Measurements from ENCODE around the gene OR4F6.

Gene OR4F6

DNA sequence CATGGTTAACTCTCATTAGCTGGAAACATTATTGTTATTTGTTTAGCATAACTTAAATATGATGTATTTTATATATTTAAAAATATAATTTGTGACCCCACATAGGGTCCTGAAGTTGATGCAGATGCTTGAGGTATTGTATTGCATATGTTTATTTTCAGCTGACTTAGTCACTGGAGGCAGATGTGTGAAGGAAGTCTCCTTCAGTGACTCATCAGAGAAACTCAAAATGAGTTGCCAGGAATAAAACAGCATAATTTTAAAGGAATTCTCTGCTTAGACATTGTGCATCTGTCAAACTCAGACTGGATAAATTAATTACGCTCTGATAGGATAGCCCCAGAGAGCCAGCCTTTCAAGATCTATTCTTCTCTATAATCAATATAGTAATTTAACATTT lies 7.9 kb upstream of the OR4F6 start:
- H3K27me3 ChIP-seq (ENCODE audit: insufficient read depth, insufficient read length), result no peaks in the 10 kb centered on the region
- no peaks in the 10 kb centered on the region for H3K4me1 ChIP-seq (ENCODE audit: insufficient read depth, insufficient read length)
- H3K9ac ChIP-seq (ENCODE audit: insufficient read length, low read depth), result no peak overlapping the region
- H3K36me3 ChIP-seq (ENCODE audit: insufficient read depth, insufficient read length, low read length), result no peaks in the 10 kb centered on the region
- no peak for DNase-seq (ENCODE audit: low read depth, low spot score)
- H3K9me3 ChIP-seq (ENCODE audit: insufficient read depth, low read length), result no peaks in the 10 kb centered on the region
- no peak overlapping the region for H3K4me3 ChIP-seq (ENCODE audit: insufficient read length, low read depth)
- TF ChIP-seq SUZ12 (IDR thresholded peaks at IDR 0.05; ENCODE audit: extremely low read depth, insufficient read depth, insufficient read length) (no peak), ZNF274 (IDR thresholded peaks at IDR 0.05; ENCODE audit: low read depth, low read length) (no peak), YY1 (IDR thresholded peaks at IDR 0.05; ENCODE audit: insufficient read depth, insufficient read length) (no peak)

DNA sequence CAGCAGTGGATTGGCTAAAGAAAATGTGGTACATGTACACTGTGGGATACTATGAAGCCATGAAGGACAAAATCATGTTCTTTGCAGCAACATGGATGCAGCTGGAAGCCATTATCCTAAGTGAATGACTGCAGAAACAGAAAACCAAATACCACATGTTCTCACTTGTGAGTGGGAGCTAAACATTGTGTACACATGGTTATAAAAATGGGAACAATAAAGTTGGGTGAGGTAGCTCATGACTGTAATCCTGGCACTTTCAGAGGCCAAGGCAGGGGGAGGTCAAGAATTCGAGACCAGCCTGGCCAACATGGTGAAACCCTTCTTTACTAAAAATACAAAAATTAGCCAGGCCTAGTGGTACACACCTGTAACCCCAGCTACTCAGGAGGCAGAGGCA lies 3.6 kb upstream of the OR4F6 start:
- DNase-seq (ENCODE audit: low read depth, low spot score), result no peak
- H3K4me1 ChIP-seq (ENCODE audit: insufficient read depth, insufficient read length), result no peaks in the 10 kb centered on the region
- no peaks in the 10 kb centered on the region for H3K9me3 ChIP-seq (ENCODE audit: insufficient read depth, low read length)
- no peak for TF ChIP-seq SUZ12 (IDR thresholded peaks at IDR 0.05; ENCODE audit: extremely low read depth, insufficient read depth, insufficient read length)
- no peak for TF ChIP-seq ZNF274 (IDR thresholded peaks at IDR 0.05; ENCODE audit: low read depth, low read length)
- TF ChIP-seq YY1 (IDR thresholded peaks at IDR 0.05; ENCODE audit: insufficient read depth, insufficient read length), result no peak
- no peaks in the 10 kb centered on the region for H3K36me3 ChIP-seq (ENCODE audit: insufficient read depth, insufficient read length, low read length)
- H3K9ac ChIP-seq (ENCODE audit: insufficient read length, low read depth), result no peak overlapping the region
- no peaks in the 10 kb centered on the region for H3K27me3 ChIP-seq (ENCODE audit: insufficient read depth, insufficient read length)
- no peak overlapping the region for H3K4me3 ChIP-seq (ENCODE audit: insufficient read length, low read depth)

DNA sequence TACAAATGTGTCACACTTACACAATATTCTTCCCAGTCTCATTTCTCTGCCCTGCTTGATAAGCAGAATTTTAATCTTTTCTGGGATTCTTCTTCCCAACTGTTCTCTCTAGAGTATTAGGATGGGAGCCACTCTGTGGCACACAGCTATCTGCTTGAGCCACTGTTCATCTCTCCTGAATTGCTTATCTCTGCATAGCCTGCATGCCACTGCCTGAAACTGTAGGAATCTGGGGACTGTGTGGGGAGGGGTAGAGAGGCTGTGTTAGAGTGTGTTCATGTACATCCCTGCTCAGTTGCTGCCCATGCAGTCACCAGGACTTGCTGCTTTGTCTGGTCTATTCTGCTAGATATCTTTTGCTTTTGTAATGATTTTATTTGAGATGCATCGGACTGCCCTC lies 2.3 kb upstream of the OR4F6 start:
- Histone ChIP-seq H3K27me3 (ENCODE audit: insufficient read depth, insufficient read length) (no peaks in the 10 kb centered on the region), H3K36me3 (ENCODE audit: insufficient read depth, insufficient read length, low read length) (no peaks in the 10 kb centered on the region), H3K4me1 (ENCODE audit: insufficient read depth, insufficient read length) (no peaks in the 10 kb centered on the region), H3K4me3 (ENCODE audit: insufficient read length, low read depth) (no peak overlapping the region), H3K9ac (ENCODE audit: insufficient read length, low read depth) (no peak overlapping the region), H3K9me3 (ENCODE audit: insufficient read depth, low read length) (no peaks in the 10 kb centered on the region)
- TF ChIP-seq SUZ12 (IDR thresholded peaks at IDR 0.05; ENCODE audit: extremely low read depth, insufficient read depth, insufficient read length), result no peak
- TF ChIP-seq ZNF274 (IDR thresholded peaks at IDR 0.05; ENCODE audit: low read depth, low read length), result no peak
- TF ChIP-seq YY1 (IDR thresholded peaks at IDR 0.05; ENCODE audit: insufficient read depth, insufficient read length), result no peak
- no peak for DNase-seq (ENCODE audit: low read depth, low spot score)

DNA sequence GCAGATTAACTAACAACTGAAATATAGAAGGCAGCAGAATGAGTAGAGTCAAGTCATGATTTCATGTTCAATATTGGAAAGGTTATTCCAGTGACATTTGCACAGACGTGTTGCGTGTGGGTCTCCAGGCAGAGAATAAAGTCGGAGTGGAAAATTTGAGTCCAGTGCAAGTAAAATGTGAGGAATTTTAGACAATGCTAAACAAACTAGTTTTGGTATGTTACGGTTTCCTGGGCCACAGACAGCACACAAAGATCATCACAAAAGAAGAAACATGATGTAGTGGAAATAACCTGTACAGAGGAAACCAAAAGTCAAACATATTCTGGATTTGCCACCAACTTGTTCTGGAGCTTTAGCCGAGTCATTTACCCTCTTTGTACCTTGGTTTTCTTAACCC lies 367 bp downstream of the OR4F6 start:
- no peak for TF ChIP-seq ZNF274 (IDR thresholded peaks at IDR 0.05; ENCODE audit: low read depth, low read length)
- no peak for TF ChIP-seq SUZ12 (IDR thresholded peaks at IDR 0.05; ENCODE audit: extremely low read depth, insufficient read depth, insufficient read length)
- no peak for TF ChIP-seq YY1 (IDR thresholded peaks at IDR 0.05; ENCODE audit: insufficient read depth, insufficient read length)
- no peaks in the 10 kb centered on the region for H3K27me3 ChIP-seq (ENCODE audit: insufficient read depth, insufficient read length)
- no peaks in the 10 kb centered on the region for H3K36me3 ChIP-seq (ENCODE audit: insufficient read depth, insufficient read length, low read length)
- no peak overlapping the region for H3K4me3 ChIP-seq (ENCODE audit: insufficient read length, low read depth)
- H3K9ac ChIP-seq (ENCODE audit: insufficient read length, low read depth), result no peak overlapping the region
- no peaks in the 10 kb centered on the region for H3K9me3 ChIP-seq (ENCODE audit: insufficient read depth, low read length)
- DNase-seq (ENCODE audit: low read depth, low spot score), result no peak
- no peaks in the 10 kb centered on the region for H3K4me1 ChIP-seq (ENCODE audit: insufficient read depth, insufficient read length)

DNA sequence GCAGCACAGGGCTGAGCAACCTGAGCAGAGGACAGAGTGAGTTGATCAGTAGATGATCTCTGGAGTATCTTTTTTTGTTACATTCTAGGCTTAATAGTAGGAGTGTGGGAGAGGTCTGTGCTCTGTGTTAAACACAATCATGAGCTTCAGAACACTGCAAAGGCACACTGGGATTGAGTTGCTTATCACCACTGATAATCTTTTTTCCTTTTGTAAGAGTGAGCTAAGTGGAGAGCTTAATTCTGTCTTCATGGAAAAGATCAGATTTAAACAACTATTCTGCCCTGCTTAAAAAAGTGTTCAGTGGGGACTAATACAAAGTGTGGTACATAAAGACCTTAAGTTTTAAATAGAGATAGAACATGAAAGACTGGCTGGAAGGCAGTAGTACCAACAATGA lies 1.1 kb downstream of the OR4F6 start:
- H3K4me3 ChIP-seq (ENCODE audit: insufficient read length, low read depth), result no peak overlapping the region
- no peaks in the 10 kb centered on the region for H3K9me3 ChIP-seq (ENCODE audit: insufficient read depth, low read length)
- H3K9ac ChIP-seq (ENCODE audit: insufficient read length, low read depth), result no peak overlapping the region
- H3K36me3 ChIP-seq (ENCODE audit: insufficient read depth, insufficient read length, low read length), result no peaks in the 10 kb centered on the region
- TF ChIP-seq ZNF274 (IDR thresholded peaks at IDR 0.05; ENCODE audit: low read depth, low read length), result no peak
- no peak for TF ChIP-seq SUZ12 (IDR thresholded peaks at IDR 0.05; ENCODE audit: extremely low read depth, insufficient read depth, insufficient read length)
- no peak for TF ChIP-seq YY1 (IDR thresholded peaks at IDR 0.05; ENCODE audit: insufficient read depth, insufficient read length)
- H3K4me1 ChIP-seq (ENCODE audit: insufficient read depth, insufficient read length), result no peaks in the 10 kb centered on the region
- no peak for DNase-seq (ENCODE audit: low read depth, low spot score)
- no peaks in the 10 kb centered on the region for H3K27me3 ChIP-seq (ENCODE audit: insufficient read depth, insufficient read length)

DNA sequence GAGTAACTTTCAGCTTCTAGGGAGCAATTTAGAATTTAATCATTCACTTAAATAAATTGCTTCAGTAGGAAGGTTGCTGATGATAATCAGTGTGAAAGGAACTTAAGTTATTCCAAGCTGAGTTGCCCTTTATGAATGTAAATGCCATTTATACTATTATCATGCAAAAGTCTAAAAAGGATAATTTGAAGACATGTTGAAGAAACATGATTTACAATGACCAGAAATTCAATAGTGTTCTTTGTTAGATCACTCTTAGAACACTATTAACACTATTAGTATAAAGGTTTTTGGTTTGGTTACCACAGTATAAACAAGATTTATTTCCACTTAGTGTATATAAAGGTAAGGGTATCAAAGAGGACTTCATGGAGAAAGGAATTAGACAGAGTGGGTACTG lies 1.6 kb downstream of the OR4F6 start:
- no peaks in the 10 kb centered on the region for H3K27me3 ChIP-seq (ENCODE audit: insufficient read depth, insufficient read length)
- H3K9ac ChIP-seq (ENCODE audit: insufficient read length, low read depth), result no peak overlapping the region
- no peaks in the 10 kb centered on the region for H3K9me3 ChIP-seq (ENCODE audit: insufficient read depth, low read length)
- TF ChIP-seq ZNF274 (IDR thresholded peaks at IDR 0.05; ENCODE audit: low read depth, low read length), result no peak
- no peak for TF ChIP-seq SUZ12 (IDR thresholded peaks at IDR 0.05; ENCODE audit: extremely low read depth, insufficient read depth, insufficient read length)
- no peak for TF ChIP-seq YY1 (IDR thresholded peaks at IDR 0.05; ENCODE audit: insufficient read depth, insufficient read length)
- no peak for DNase-seq (ENCODE audit: low read depth, low spot score)
- H3K4me1 ChIP-seq (ENCODE audit: insufficient read depth, insufficient read length), result no peaks in the 10 kb centered on the region
- H3K36me3 ChIP-seq (ENCODE audit: insufficient read depth, insufficient read length, low read length), result no peaks in the 10 kb centered on the region
- H3K4me3 ChIP-seq (ENCODE audit: insufficient read length, low read depth), result no peak overlapping the region

DNA sequence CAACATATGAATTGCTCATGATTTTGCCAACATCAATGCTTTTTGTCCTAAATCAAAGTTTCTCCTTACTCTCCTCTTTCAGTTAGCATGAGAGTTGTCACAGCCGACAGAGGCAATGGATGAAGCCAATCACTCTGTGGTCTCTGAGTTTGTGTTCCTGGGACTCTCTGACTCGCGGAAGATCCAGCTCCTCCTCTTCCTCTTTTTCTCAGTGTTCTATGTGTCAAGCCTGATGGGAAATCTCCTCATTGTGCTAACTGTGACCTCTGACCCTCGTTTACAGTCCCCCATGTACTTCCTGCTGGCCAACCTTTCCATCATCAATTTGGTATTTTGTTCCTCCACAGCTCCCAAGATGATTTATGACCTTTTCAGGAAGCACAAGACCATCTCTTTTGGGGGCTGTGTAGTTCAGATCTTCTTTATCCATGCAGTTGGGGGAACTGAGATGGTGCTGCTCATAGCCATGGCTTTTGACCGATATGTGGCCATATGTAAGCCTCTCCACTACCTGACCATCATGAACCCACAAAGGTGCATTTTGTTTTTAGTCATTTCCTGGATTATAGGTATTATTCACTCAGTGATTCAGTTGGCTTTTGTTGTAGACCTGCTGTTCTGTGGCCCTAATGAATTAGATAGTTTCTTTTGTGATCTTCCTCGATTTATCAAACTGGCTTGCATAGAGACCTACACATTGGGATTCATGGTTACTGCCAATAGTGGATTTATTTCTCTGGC lies 2.5 kb downstream of the OR4F6 start:
- TF ChIP-seq YY1 (IDR thresholded peaks at IDR 0.05; ENCODE audit: insufficient read depth, insufficient read length) (no peak), ZNF274 (IDR thresholded peaks at IDR 0.05; ENCODE audit: low read depth, low read length) (no peak), SUZ12 (IDR thresholded peaks at IDR 0.05; ENCODE audit: extremely low read depth, insufficient read depth, insufficient read length) (no peak)
- H3K4me1 ChIP-seq (ENCODE audit: insufficient read depth, insufficient read length), result no peaks in the 10 kb centered on the region
- no peaks in the 10 kb centered on the region for H3K27me3 ChIP-seq (ENCODE audit: insufficient read depth, insufficient read length)
- no peak for DNase-seq (ENCODE audit: low read depth, low spot score)
- H3K36me3 ChIP-seq (ENCODE audit: insufficient read depth, insufficient read length, low read length), result no peaks in the 10 kb centered on the region
- no peak overlapping the region for H3K9ac ChIP-seq (ENCODE audit: insufficient read length, low read depth)
- no peak overlapping the region for H3K4me3 ChIP-seq (ENCODE audit: insufficient read length, low read depth)
- H3K9me3 ChIP-seq (ENCODE audit: insufficient read depth, low read length), result no peaks in the 10 kb centered on the region

Measured in NT2/D1 (cell line).